Measurements from ENCODE around the gene IL17RC. TPM values are rescaled to one million over a fixed set of nuclear protein-coding genes. Genes with fewer than 3 reads are reported as not detected.

Gene IL17RC
- total and polyA plus RNA-seq, 2 donors from 2014 or later = 27.5 to 31.5 TPM

GRCh38 chr3:9887480-9887879 is 29.4 kb upstream of the IL17RC start:
- FAIRE-seq = no peak
- no peak for DNase-seq
- intact Hi-C loops (cut with DNase I) = no loop called here
- TF ChIP-seq CTCF (IDR thresholded peaks at IDR 0.05; ENCODE audit: borderline replicate concordance, extremely low read depth, insufficient read depth) = no peak
- Histone ChIP-seq H3K27me3 (ENCODE audit: control insufficient read depth, insufficient read depth, low read length) (no peaks in the 10 kb centered on the region), H3K27ac (ENCODE audit: low read depth in 2 of 2, low read length in 2 of 2) (no peak overlapping the region), H3K4me1 (ENCODE audit: control insufficient read depth in 2 of 3, insufficient read depth in 2 of 3, low read depth in 1 of 3, low read length in 3 of 3) (peaks cover 0 to 3% (median 0%) of the 10 kb centered on the region in 3 donors), H3K9me3 (ENCODE audit: control insufficient read depth in 2 of 3, insufficient read depth in 1 of 3, low read length in 3 of 3) (no peaks in the 10 kb centered on the region), H3K4me3 (ENCODE audit: low read length in 3 of 3) (no peak overlapping the region), H3K36me3 (ENCODE audit: control insufficient read depth in 2 of 3, insufficient read depth in 3 of 3, low read length in 3 of 3) (peaks cover 0 to 1% (median under 1%) of the 10 kb centered on the region in 3 donors), H3K9ac (ENCODE audit: low read length in 3 of 3) (no peak overlapping the region)

GRCh38 chr3:9888540-9888939 is 28.4 kb upstream of the IL17RC start:
- no peak for TF ChIP-seq CTCF (IDR thresholded peaks at IDR 0.05; ENCODE audit: borderline replicate concordance, extremely low read depth, insufficient read depth)
- peaks cover 0 to 7% (median 6%) of the 10 kb centered on the region in 3 donors for H3K4me1 ChIP-seq (ENCODE audit: control insufficient read depth in 2 of 3, insufficient read depth in 2 of 3, low read depth in 1 of 3, low read length in 3 of 3)
- H3K9ac ChIP-seq (ENCODE audit: low read length in 3 of 3) = no peak overlapping the region
- no peak for FAIRE-seq
- H3K4me3 ChIP-seq (ENCODE audit: low read length in 3 of 3) = no peak overlapping the region
- H3K36me3 ChIP-seq (ENCODE audit: control insufficient read depth in 2 of 3, insufficient read depth in 3 of 3, low read length in 3 of 3) = peaks cover 0 to 11% (median 8%) of the 10 kb centered on the region in 3 donors
- H3K27me3 ChIP-seq (ENCODE audit: control insufficient read depth, insufficient read depth, low read length) = no peaks in the 10 kb centered on the region
- intact Hi-C loops (cut with DNase I) = no loop called here
- no peak for DNase-seq
- H3K9me3 ChIP-seq (ENCODE audit: control insufficient read depth in 2 of 3, insufficient read depth in 1 of 3, low read length in 3 of 3) = no peaks in the 10 kb centered on the region
- no peak overlapping the region for H3K27ac ChIP-seq (ENCODE audit: low read depth in 2 of 2, low read length in 2 of 2)

GRCh38 chr3:9889405-9889804 is 27.5 kb upstream of the IL17RC start:
- Histone ChIP-seq H3K36me3 (ENCODE audit: control insufficient read depth in 2 of 3, insufficient read depth in 3 of 3, low read length in 3 of 3) (peaks cover 0 to 11% (median 8%) of the 10 kb centered on the region in 3 donors), H3K9me3 (ENCODE audit: control insufficient read depth in 2 of 3, insufficient read depth in 1 of 3, low read length in 3 of 3) (no peaks in the 10 kb centered on the region), H3K4me1 (ENCODE audit: control insufficient read depth in 2 of 3, insufficient read depth in 2 of 3, low read depth in 1 of 3, low read length in 3 of 3) (peaks cover 0 to 13% (median 9%) of the 10 kb centered on the region in 3 donors), H3K27ac (ENCODE audit: low read depth in 2 of 2, low read length in 2 of 2) (no peak overlapping the region), H3K9ac (ENCODE audit: low read length in 3 of 3) (no peak overlapping the region), H3K4me3 (ENCODE audit: low read length in 3 of 3) (no peak overlapping the region), H3K27me3 (ENCODE audit: control insufficient read depth, insufficient read depth, low read length) (no peaks in the 10 kb centered on the region)
- FAIRE-seq = no peak
- intact Hi-C loops (cut with DNase I) = no loop called here
- no peak for DNase-seq
- TF ChIP-seq CTCF (IDR thresholded peaks at IDR 0.05; ENCODE audit: borderline replicate concordance, extremely low read depth, insufficient read depth) = no peak

Data from kidney (tissue), 14 donors.